Measurements from ENCODE around the gene DCST1. TPM values are rescaled to one million over a fixed set of nuclear protein-coding genes. Genes with fewer than 3 reads are reported as not detected.

DCST1 gene
- total RNA-seq, 1 experiment from 2014 or later, result 0.17 TPM

DNA sequence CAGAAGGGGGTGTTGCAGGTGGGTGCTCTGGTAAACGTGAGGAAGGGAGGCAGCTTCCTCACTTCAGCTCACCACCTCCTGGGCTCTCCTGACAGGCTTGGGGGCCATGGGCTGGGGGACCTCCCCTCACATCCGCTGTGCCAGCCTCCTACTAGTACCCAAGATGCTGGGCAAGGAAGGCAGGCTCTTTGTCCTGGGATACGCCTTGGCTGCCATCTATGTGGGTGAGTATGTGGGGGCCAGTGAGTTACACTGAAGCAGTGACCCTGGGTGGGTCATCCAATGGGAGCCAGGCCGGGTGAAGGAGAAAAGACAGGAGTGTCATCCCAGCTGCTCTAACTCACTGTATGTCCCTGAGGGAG is 5.7 kb downstream of the DCST1 start:
- intact Hi-C loops (cut with micrococcal nuclease; ENCODE audit: unreplicated experiment), result no loop called here
- Mint-ChIP-seq H3K9me3 (ENCODE audit: low read depth, unreplicated experiment) (no peaks in the 10 kb centered on the region), H3K36me3 (ENCODE audit: insufficient read depth, unreplicated experiment) (no peaks in the 10 kb centered on the region), H3K27ac (ENCODE audit: unreplicated experiment) (no peak overlapping the region), H3K4me1 (ENCODE audit: low read depth, unreplicated experiment) (peaks cover 25% of the 10 kb centered on the region), H3K4me3 (ENCODE audit: low read depth, unreplicated experiment) (no peak overlapping the region), H3K27me3 (ENCODE audit: unreplicated experiment) (peaks cover 12% of the 10 kb centered on the region)
- CTCF ChIA-PET, result interaction anchor here (1.0 kb wide), 1 partner anchor 19 kb away, joined by 3 read pairs; no protein-coding TSS in a partner anchor
- TF ChIP-seq, protein P1, sequence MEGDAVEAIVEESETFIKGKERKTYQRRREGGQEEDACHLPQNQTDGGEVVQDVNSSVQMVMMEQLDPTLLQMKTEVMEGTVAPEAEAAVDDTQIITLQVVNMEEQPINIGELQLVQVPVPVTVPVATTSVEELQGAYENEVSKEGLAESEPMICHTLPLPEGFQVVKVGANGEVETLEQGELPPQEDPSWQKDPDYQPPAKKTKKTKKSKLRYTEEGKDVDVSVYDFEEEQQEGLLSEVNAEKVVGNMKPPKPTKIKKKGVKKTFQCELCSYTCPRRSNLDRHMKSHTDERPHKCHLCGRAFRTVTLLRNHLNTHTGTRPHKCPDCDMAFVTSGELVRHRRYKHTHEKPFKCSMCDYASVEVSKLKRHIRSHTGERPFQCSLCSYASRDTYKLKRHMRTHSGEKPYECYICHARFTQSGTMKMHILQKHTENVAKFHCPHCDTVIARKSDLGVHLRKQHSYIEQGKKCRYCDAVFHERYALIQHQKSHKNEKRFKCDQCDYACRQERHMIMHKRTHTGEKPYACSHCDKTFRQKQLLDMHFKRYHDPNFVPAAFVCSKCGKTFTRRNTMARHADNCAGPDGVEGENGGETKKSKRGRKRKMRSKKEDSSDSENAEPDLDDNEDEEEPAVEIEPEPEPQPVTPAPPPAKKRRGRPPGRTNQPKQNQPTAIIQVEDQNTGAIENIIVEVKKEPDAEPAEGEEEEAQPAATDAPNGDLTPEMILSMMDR (IDR thresholded peaks at IDR 0.05; ENCODE audit: unreplicated experiment), result no peak
- DNase-seq, result no peak
- BruUV-seq (replicated peaks), result no TSS peak

DNA sequence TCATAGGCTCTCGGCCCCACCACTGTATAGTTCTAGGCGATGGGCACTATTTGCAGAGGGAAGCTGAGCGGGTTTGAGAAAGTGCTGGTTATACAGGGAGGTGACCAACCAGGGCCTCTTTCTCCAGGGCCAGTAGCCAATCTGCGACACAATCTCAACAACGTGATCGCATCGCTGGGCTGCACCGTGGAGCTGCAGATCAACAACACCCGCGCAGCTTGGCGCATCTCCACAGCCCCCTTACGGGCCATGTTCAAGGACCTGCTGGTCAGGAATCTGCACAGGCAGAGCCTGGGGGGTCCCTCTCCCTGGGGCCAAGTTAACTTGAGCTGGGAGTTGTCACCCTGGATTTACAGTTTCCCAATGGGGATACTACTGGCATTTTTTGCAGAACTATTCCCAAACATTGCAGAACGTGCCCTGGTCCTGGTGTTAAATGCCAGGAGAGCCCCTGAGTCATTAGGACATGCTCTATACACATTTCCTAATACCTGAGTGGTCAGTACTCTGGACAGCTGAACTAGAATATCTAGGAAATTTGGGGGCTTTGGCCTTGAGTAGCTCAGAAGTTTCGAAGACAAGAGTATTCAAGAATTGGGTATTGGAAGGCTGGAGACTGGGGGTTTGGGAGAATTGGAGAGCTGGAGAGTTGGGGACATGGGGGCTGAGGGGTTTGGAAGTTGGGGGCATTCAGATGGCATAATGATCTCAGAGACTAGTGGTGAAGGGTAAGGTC is 6.9 kb downstream of the DCST1 start:
- H3K4me3 Mint-ChIP-seq (ENCODE audit: low read depth, unreplicated experiment), result no peak overlapping the region
- TF ChIP-seq, protein P1 (IDR thresholded peaks at IDR 0.05; ENCODE audit: unreplicated experiment), result no peak
- CTCF ChIA-PET, result no interaction called here
- DNase-seq, result no peak
- no peak overlapping the region for H3K27ac Mint-ChIP-seq (ENCODE audit: unreplicated experiment)
- BruUV-seq (replicated peaks), result no TSS peak
- no peaks in the 10 kb centered on the region for H3K27me3 Mint-ChIP-seq (ENCODE audit: unreplicated experiment)
- no peaks in the 10 kb centered on the region for H3K36me3 Mint-ChIP-seq (ENCODE audit: insufficient read depth, unreplicated experiment)
- H3K9me3 Mint-ChIP-seq (ENCODE audit: low read depth, unreplicated experiment), result no peaks in the 10 kb centered on the region
- peaks cover 38% of the 10 kb centered on the region for H3K4me1 Mint-ChIP-seq (ENCODE audit: low read depth, unreplicated experiment)
- intact Hi-C loops (cut with micrococcal nuclease; ENCODE audit: unreplicated experiment), result no loop called here

DNA sequence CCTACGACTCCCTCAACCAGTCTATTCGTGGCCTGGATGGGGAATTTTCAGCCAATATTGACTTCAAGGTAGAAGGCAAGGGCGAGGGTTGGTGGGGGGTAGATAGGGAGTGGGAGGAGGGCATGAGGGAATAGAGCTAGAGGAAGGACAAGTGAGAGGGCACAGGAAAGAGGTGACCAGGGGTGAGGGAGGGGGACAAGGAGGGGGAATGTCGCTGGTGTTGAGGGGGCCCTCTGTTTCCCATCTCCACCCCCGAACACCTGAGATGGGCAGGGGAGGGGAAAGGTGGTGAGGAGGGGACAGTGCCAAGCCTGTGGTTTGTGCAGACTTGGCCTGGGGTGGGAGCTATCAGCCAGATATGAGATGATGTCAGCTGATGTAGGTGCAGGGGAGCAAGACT is 9.2 kb downstream of the DCST1 start:
- H3K36me3 Mint-ChIP-seq (ENCODE audit: insufficient read depth, unreplicated experiment), result no peaks in the 10 kb centered on the region
- no TSS peak for BruUV-seq (replicated peaks)
- no peak overlapping the region for H3K27ac Mint-ChIP-seq (ENCODE audit: unreplicated experiment)
- H3K9me3 Mint-ChIP-seq (ENCODE audit: low read depth, unreplicated experiment), result no peaks in the 10 kb centered on the region
- no peak for DNase-seq
- no peak overlapping the region for H3K4me3 Mint-ChIP-seq (ENCODE audit: low read depth, unreplicated experiment)
- intact Hi-C loops (cut with micrococcal nuclease; ENCODE audit: unreplicated experiment), result no loop called here
- H3K27me3 Mint-ChIP-seq (ENCODE audit: unreplicated experiment), result no peaks in the 10 kb centered on the region
- H3K4me1 Mint-ChIP-seq (ENCODE audit: low read depth, unreplicated experiment), result peaks cover 40% of the 10 kb centered on the region
- CTCF ChIA-PET, result interaction anchor here (0.7 to 3.3 kb wide), 3 partner anchors 12 to 42 kb away, joined by 3 to 26 read pairs (median 4); no protein-coding TSS in a partner anchor
- TF ChIP-seq, protein P1 (IDR thresholded peaks at IDR 0.05; ENCODE audit: unreplicated experiment), result no peak

DNA sequence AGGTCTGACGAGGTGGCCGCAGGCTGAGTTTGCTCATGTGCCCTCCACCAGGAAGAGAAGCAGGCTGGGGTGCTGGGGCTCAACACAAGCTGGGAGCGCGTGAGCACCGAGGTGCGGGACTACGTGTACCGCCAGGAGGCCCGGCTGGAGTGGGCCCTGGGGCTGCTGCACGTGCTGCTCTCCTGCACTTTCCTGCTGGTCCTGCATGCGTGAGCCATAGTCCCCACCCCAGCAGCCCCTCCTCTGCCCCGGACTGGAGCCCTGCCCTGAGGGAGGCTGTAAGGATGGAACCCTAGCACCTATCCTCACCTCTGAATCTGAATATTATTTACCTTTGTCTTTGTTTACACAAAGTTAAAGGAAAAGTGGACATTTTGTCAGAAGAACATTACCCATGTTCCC is 9.7 kb downstream of the DCST1 start:
- Mint-ChIP-seq H3K36me3 (ENCODE audit: insufficient read depth, unreplicated experiment) (no peaks in the 10 kb centered on the region), H3K4me1 (ENCODE audit: low read depth, unreplicated experiment) (peaks cover 35% of the 10 kb centered on the region), H3K4me3 (ENCODE audit: low read depth, unreplicated experiment) (no peak overlapping the region), H3K27me3 (ENCODE audit: unreplicated experiment) (no peaks in the 10 kb centered on the region), H3K9me3 (ENCODE audit: low read depth, unreplicated experiment) (no peaks in the 10 kb centered on the region), H3K27ac (ENCODE audit: unreplicated experiment) (no peak overlapping the region)
- TF ChIP-seq, protein P1 (IDR thresholded peaks at IDR 0.05; ENCODE audit: unreplicated experiment), result no peak
- BruUV-seq (replicated peaks), result no TSS peak
- intact Hi-C loops (cut with micrococcal nuclease; ENCODE audit: unreplicated experiment), result no loop called here
- DNase-seq, result no peak
- CTCF ChIA-PET, result interaction anchor here (0.7 to 3.3 kb wide), 7 partner anchors 11 to 107 kb away, joined by 3 to 26 read pairs (median 3); partner anchors contain the start of genes PMVK and PYGO2
